Vagina (tissue), 2 donors: ENCODE results near the gene RCN2. TPM values are rescaled to one million over a fixed set of nuclear protein-coding genes. Genes with fewer than 3 reads are reported as not detected.

ENCODE experiments used
- DNase-seq, 2 donors: peaks; one replicate each; pipeline ENCODE4 v3.0.0-alpha.2; 2017; ENCODE audit errors: extremely low spot score in 2 of 2
- H3K27ac ChIP-seq: fragments of 200-600 bp; sonication (generic); one replicate; pipeline ENCODE4 v1.5.1; 2019
- H3K27me3 ChIP-seq: fragments of 200-600 bp; sonication (generic); one replicate; pipeline ENCODE4 v1.5.1; 2019
- H3K36me3 ChIP-seq, 2 donors: fragments of 200-600 bp; sonication (generic); one replicate each; pipeline ENCODE4 v1.5.1; 2017 to 2019
- H3K4me1 ChIP-seq: fragments of 200-600 bp; sonication (generic); one replicate; pipeline ENCODE4 v1.5.1; 2019
- H3K4me3 ChIP-seq, 2 donors: fragments of 200-600 bp; sonication (generic); 1 replicate in 1 of 2; 2 replicates in 1 of 2; pipeline ENCODE4 v1.5.1; 2016 to 2019
- H3K9me3 ChIP-seq: fragments of 200-600 bp; sonication (generic); one replicate; pipeline ENCODE4 v1.5.1; 2019
- CTCF ChIP-seq, 3 experiments: fragments of 450-650 bp in 2 of 3; fragments of 200-600 bp in 1 of 3; sonication (generic) in 1 of 3; IDR thresholded peaks; one replicate each; pipeline ENCODE4 v1.5.1; 2017 to 2019; ENCODE audit warnings: antibody characterized with exemption in 3 of 3, mild to moderate bottlenecking in 2 of 3, moderate library complexity in 2 of 3
- POLR2A ChIP-seq, 2 donors: fragments of 450-650 bp; IDR thresholded peaks; one replicate each; pipeline ENCODE4 v1.6.1; 2017; ENCODE audit warnings: antibody characterized with exemption in 2 of 2, mild to moderate bottlenecking in 2 of 2, moderate library complexity in 2 of 2
- POLR2AphosphoS5 ChIP-seq, 2 donors: sonication (generic); formaldehyde crosslinking; IDR thresholded peaks; one replicate each; pipeline ENCODE4 v1.9.0; 2017; ENCODE audit warnings: antibody characterized with exemption in 2 of 2, mild to moderate bottlenecking in 2 of 2, low read depth in 1 of 2; ENCODE audit not compliant: insufficient read depth in 1 of 2
- intact Hi-C: fragments of 100-400 bp; cut with DNase I; formaldehyde crosslinking; loops from one replicate; pipeline ENCODE4 v1.15.1; 2023
- total RNA-seq: library from RNA; depleted of rRNA; stranded (reverse); fragments of >200 nt; gene quantifications from one replicate; pipeline ENCODE4 v1.2.3, GENCODE V29; 2016

Gene RCN2
- total RNA-seq, 1 donor from 2014 or later: 39.5 TPM

- no peak overlapping the region for H3K27ac ChIP-seq
- DNase-seq: peak in 1 of 2 donors; percentile 40
- H3K27me3 ChIP-seq: no peaks in the 10 kb centered on the region
- no peak overlapping the region for H3K4me3 ChIP-seq
- H3K4me1 ChIP-seq: peaks cover 7% of the 10 kb centered on the region
- no peaks in the 10 kb centered on the region for H3K36me3 ChIP-seq
- H3K9me3 ChIP-seq: no peaks in the 10 kb centered on the region
- TF ChIP-seq CTCF (IDR thresholded peaks at IDR 0.05): no peak
- TF ChIP-seq POLR2AphosphoS5 (IDR thresholded peaks at IDR 0.05; ENCODE audit: insufficient read depth in 1 of 2, low read depth in 1 of 2): no peak
- TF ChIP-seq POLR2A (IDR thresholded peaks at IDR 0.05): no peak
- intact Hi-C loops: no loop called here
Observed at GRCh38 chr15:76974456-76975036, 43.0 kb downstream of the RCN2 start.

GRCh38 chr15:76976141-76976540 lies 44.6 kb downstream of the RCN2 start:
- intact Hi-C loops: no loop called here
- DNase-seq: no peak
- Histone ChIP-seq H3K4me1 (peaks cover 7% of the 10 kb centered on the region), H3K4me3 (no peak overlapping the region), H3K27ac (no peak overlapping the region), H3K27me3 (no peaks in the 10 kb centered on the region), H3K9me3 (no peaks in the 10 kb centered on the region), H3K36me3 (no peaks in the 10 kb centered on the region)
- TF ChIP-seq POLR2AphosphoS5 (IDR thresholded peaks at IDR 0.05; ENCODE audit: insufficient read depth in 1 of 2, low read depth in 1 of 2) (no peak), CTCF (IDR thresholded peaks at IDR 0.05) (no peak), POLR2A (IDR thresholded peaks at IDR 0.05) (no peak)

- intact Hi-C loops: no loop called here
- TF ChIP-seq POLR2A (IDR thresholded peaks at IDR 0.05): no peak
Observed at GRCh38 chr15:76976572-76977270, 45.2 kb downstream of the RCN2 start.

GRCh38 chr15:76978522-76979330 lies 47.2 kb downstream of the RCN2 start:
- intact Hi-C loops: no loop called here
- TF ChIP-seq POLR2A (IDR thresholded peaks at IDR 0.05) (no peak), POLR2AphosphoS5 (IDR thresholded peaks at IDR 0.05; ENCODE audit: insufficient read depth in 1 of 2, low read depth in 1 of 2) (no peak), CTCF (IDR thresholded peaks at IDR 0.05) (no peak)
- no peak overlapping the region for H3K27ac ChIP-seq
- DNase-seq: no peak
- H3K36me3 ChIP-seq: no peaks in the 10 kb centered on the region
- no peaks in the 10 kb centered on the region for H3K9me3 ChIP-seq
- no peaks in the 10 kb centered on the region for H3K4me1 ChIP-seq
- no peak overlapping the region for H3K4me3 ChIP-seq
- H3K27me3 ChIP-seq: no peaks in the 10 kb centered on the region

More at GRCh38 chr15:76976572-76977270, 45.2 kb downstream of the RCN2 start:
- Histone ChIP-seq H3K4me1 (peaks cover 7% of the 10 kb centered on the region), H3K4me3 (no peak overlapping the region), H3K36me3 (no peaks in the 10 kb centered on the region), H3K27ac (no peak overlapping the region), H3K27me3 (no peaks in the 10 kb centered on the region), H3K9me3 (no peaks in the 10 kb centered on the region)
- DNase-seq: no peak

- Histone ChIP-seq H3K9me3 (no peaks in the 10 kb centered on the region), H3K36me3 (no peaks in the 10 kb centered on the region), H3K4me1 (no peaks in the 10 kb centered on the region), H3K27ac (no peak overlapping the region), H3K27me3 (no peaks in the 10 kb centered on the region), H3K4me3 (no peak overlapping the region)
- intact Hi-C loops: no loop called here
- TF ChIP-seq CTCF (IDR thresholded peaks at IDR 0.05): no peak
- TF ChIP-seq POLR2AphosphoS5 (IDR thresholded peaks at IDR 0.05; ENCODE audit: insufficient read depth in 1 of 2, low read depth in 1 of 2): no peak
- TF ChIP-seq POLR2A (IDR thresholded peaks at IDR 0.05): no peak
- DNase-seq: no peak
Observed at GRCh38 chr15:76979331-76979925, 47.9 kb downstream of the RCN2 start.
